NT2/D1 (cell line): ENCODE measurements around the gene GGACT.

Experiments
- DNase-seq: peaks from one replicate; pipeline ENCODE4 v3.0.0-alpha.2; 2011; ENCODE audit warnings: low read depth, low spot score
- H3K27me3 ChIP-seq: 2 replicates; pipeline ENCODE4 v1.6.0; 2011; ENCODE audit warnings: mild to moderate bottlenecking; ENCODE audit not compliant: insufficient read length, insufficient read depth
- H3K36me3 ChIP-seq: 2 replicates; pipeline ENCODE4 v1.6.1; 2011; ENCODE audit warnings: mild to moderate bottlenecking, low read length, mixed read lengths; ENCODE audit not compliant: insufficient read depth, insufficient read length
- H3K4me1 ChIP-seq: 2 replicates; pipeline ENCODE4 v1.5.1; 2011; ENCODE audit not compliant: insufficient read depth, insufficient read length
- H3K4me3 ChIP-seq: 2 replicates; pipeline ENCODE4 v1.5.1; 2011; ENCODE audit warnings: low read depth; ENCODE audit not compliant: insufficient read length
- H3K9ac ChIP-seq: 2 replicates; pipeline ENCODE4 v1.6.0; 2011; ENCODE audit warnings: low read depth; ENCODE audit not compliant: insufficient read length
- H3K9me3 ChIP-seq: 2 replicates; pipeline ENCODE4 v1.5.1; 2011; ENCODE audit warnings: mild to moderate bottlenecking, low read length; ENCODE audit not compliant: insufficient read depth
- SUZ12 ChIP-seq: IDR thresholded peaks from 2 replicates; pipeline ENCODE4 v1.6.1; 2011; ENCODE audit not compliant: insufficient read length, insufficient read depth; ENCODE audit errors: extremely low read depth
- YY1 ChIP-seq: IDR thresholded peaks from 2 replicates; pipeline ENCODE4 v1.6.1; 2011; ENCODE audit not compliant: insufficient read length, insufficient read depth
- ZNF274 ChIP-seq: IDR thresholded peaks from 2 replicates; pipeline ENCODE4 v1.6.1; 2011; ENCODE audit warnings: mild to moderate bottlenecking, low read depth, low read length

Gene GGACT

DNA sequence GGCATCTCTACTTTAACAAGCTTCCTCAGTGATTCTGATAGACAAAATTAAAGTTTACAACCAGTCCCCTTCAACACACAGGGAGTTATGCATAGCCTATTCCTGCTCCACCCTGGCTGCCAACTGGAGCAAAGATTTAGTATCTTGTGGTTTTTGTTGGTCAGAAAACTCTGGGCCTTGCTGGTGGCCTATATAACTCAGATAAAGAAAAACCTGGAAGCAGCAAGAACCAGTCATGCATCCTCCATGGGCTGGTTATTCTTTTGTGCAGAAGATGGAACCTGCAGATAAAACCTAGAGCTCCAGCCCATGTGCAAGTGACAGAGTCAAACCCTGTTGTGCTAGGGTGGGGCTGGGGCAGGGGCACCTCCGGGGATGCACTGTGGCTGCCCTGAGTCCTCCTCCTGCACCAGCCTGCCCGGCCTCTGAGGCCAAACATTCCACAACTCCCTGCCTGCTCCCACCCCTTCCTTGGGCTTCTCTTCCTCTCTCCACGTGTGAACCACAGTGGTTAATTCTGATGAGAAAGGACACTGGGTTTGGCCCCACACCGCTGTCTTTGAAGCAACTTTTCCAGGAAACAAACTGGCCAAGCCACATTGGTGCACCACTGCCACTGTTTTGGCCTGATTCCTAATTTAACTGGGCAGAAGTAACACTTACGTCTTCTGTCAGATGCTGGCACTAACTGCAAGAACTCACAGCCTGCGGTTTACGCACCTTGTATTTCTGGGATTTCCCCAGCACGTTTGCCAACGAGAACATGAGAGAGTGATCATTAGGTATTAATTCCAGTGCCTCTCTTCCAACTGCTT lies 23.3 kb upstream of the GGACT start:
- Histone ChIP-seq H3K4me1 (no peaks in the 10 kb centered on the region), H3K9me3 (no peaks in the 10 kb centered on the region), H3K4me3 (no peak overlapping the region), H3K36me3 (no peaks in the 10 kb centered on the region), H3K9ac (no peak overlapping the region), H3K27me3 (no peaks in the 10 kb centered on the region)
- DNase-seq = no peak
- TF ChIP-seq ZNF274 (no peak), SUZ12 (no peak), YY1 (no peak)

DNA sequence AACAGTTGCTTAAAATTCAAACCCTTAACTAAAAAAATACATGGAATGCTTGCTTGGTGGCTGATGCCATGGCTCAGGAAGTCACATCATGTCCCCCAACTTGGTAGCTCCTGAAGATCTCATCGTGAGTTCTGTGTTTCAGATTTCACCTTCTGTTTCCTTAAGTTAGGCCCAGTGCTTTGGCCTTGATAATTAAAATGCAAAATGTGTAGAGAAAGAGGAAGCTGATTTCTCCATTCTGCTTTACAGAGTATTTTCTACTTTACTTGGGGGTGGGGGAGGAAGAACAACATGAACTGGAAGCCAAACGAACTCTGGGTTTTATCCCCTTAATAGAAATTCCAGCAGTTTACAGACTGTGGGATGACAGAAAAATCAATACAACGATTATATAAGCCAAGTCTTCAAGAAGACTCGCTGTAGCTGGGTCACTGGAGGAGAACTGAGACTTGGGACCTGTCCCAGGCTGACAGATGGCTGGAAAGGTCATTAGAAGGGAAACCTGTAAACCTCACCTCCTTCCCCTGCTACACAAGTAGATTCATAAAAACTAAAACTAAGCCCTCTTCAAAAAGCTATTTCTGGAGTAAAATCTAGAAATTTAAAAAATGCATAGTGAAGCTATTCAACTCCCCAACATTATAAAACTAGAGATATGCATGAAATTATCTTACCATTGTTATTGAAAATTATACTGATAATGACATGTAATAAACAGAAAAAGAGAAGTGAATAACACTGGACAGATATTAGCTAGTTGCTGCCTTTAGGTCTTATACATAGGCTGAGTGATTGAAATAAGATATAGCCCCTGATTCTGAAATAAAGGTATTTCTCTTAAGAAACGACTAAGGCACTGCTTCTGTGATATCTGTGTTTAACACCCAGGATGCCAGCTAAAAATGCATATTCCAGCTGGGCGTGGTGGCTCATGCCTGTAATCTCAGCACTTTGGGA lies 22.1 kb upstream of the GGACT start:
- no peaks in the 10 kb centered on the region for H3K9me3 ChIP-seq
- H3K4me3 ChIP-seq = no peak overlapping the region
- H3K9ac ChIP-seq = no peak overlapping the region
- no peak for DNase-seq
- H3K4me1 ChIP-seq = no peaks in the 10 kb centered on the region
- no peaks in the 10 kb centered on the region for H3K27me3 ChIP-seq
- H3K36me3 ChIP-seq = no peaks in the 10 kb centered on the region
- TF ChIP-seq YY1 (no peak), ZNF274 (no peak), SUZ12 (no peak)

DNA sequence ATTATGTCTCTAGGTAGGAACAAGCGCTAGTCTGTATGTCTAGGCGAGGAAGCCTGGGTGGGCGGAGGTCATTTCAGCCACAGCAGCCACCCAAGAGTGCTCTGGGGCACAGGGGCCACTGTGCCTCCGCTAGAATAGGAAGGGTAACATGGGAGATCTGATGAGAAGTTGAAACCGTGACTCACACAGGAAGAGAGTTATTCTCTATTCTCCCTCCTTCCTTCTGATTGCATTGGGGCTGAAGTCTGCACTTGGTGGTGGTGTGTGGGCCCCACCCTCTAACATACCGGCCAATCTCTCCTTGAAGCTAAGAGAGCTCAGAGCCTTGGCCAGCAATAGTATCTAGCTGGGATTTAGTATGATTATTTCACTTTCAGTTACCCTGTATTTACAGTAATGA lies 20.3 kb upstream of the GGACT start:
- H3K4me3 ChIP-seq = no peak overlapping the region
- no peaks in the 10 kb centered on the region for H3K27me3 ChIP-seq
- no peaks in the 10 kb centered on the region for H3K36me3 ChIP-seq
- DNase-seq = no peak
- no peak overlapping the region for H3K9ac ChIP-seq
- H3K9me3 ChIP-seq = no peaks in the 10 kb centered on the region
- H3K4me1 ChIP-seq = no peaks in the 10 kb centered on the region
- TF ChIP-seq YY1 (no peak), SUZ12 (no peak), ZNF274 (no peak)

DNA sequence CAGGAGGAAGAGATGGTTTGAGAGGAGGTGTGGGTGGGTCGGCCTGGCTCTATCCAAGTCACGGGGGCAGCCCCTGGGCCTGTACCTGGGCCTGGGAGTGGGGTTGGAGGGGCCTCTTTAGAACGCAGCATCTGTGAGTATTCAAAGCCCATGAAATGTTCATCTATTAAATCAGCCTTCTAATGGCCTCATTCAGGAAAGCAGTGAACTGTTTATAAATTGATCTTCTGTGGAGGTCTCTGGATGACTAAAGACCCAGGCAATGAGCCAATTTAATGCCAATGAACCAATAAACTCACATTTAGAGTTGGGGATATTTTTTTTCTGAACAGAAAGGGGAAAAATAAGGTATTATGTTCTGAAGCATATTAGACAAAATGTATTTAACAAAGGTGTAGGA lies 19.9 kb upstream of the GGACT start:
- no peak for DNase-seq
- Histone ChIP-seq H3K9ac (no peak overlapping the region), H3K36me3 (no peaks in the 10 kb centered on the region), H3K9me3 (no peaks in the 10 kb centered on the region), H3K4me3 (no peak overlapping the region), H3K27me3 (no peaks in the 10 kb centered on the region), H3K4me1 (no peaks in the 10 kb centered on the region)
- no peak for TF ChIP-seq SUZ12
- TF ChIP-seq ZNF274 = no peak
- TF ChIP-seq YY1 = no peak

DNA sequence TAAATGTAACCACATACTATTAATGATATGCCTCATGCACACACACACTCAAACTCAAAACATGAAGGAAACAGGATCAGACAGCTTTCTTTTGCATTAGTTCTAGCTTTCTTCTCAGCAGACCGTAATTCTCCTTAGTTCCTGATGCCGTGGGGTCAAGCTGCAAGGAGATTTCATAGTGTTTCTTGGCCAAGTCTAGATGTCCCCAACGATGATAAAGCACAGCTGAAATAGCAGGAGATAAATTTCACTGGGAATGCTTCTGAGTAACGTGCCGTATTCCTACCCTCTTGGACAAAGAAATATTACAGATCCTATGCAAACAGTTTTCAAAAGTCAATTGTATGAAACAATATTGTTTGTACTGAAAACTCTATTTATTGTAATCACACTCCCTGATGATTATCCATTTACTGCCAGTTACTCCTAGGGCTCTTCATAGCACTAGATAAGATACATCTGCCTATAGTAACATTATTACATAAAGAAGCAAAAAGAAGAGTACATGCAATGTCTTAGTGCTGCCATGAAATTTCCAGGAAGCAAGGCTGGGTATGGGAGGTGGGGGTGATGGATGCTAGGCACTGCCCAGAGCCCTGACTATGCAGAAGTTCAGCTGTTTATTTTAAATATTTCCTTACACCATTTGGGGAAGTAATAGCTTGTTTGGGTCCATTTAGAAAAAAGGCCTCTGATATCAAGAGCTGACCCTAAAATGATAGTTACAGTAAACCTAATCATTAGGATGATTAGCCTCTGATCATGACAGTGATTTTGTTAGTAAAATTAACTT lies 16.5 kb upstream of the GGACT start:
- no peaks in the 10 kb centered on the region for H3K27me3 ChIP-seq
- TF ChIP-seq YY1 = no peak
- no peak for TF ChIP-seq ZNF274
- TF ChIP-seq SUZ12 = no peak

DNA sequence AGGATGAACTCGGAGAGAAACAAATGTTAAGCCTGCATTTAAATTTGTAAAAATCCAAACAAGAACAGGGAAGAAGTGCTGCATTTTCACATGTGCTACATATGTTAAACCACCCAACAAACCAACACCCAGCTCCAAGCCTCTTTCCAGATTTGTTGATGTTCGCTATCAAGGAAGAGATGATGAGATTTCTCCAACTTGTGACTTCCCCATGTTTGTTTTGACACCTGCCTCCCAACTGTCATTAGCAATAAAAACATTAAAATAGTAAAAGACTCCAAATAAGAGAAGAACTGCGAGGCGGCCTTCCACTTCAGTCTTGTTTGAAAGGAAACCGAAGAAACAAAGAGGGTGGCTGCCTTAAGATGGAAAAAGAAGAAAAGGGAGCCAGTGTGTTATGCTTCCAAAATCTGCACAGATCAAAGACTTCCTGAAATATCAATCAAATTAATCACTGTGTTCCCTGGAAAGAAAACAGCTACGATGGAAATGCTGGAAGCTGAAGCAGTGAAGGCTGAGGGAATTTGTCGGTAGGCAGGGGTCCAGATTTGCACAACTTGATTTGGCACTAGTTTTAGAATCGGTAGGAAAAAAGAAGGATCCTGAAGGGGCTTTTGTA lies 14.0 kb upstream of the GGACT start:
- Histone ChIP-seq H3K9me3 (no peaks in the 10 kb centered on the region), H3K4me3 (no peak overlapping the region), H3K9ac (no peak overlapping the region), H3K4me1 (no peaks in the 10 kb centered on the region), H3K36me3 (no peaks in the 10 kb centered on the region), H3K27me3 (no peaks in the 10 kb centered on the region)
- DNase-seq = no peak
- TF ChIP-seq SUZ12 = no peak
- TF ChIP-seq ZNF274 = no peak
- no peak for TF ChIP-seq YY1

More for the DNA sequence above, 16.5 kb upstream of the GGACT start:
- no peak for DNase-seq
- H3K36me3 ChIP-seq = no peaks in the 10 kb centered on the region
- H3K9ac ChIP-seq = no peak overlapping the region
- H3K4me3 ChIP-seq = no peak overlapping the region
- no peaks in the 10 kb centered on the region for H3K9me3 ChIP-seq
- no peaks in the 10 kb centered on the region for H3K4me1 ChIP-seq

DNA sequence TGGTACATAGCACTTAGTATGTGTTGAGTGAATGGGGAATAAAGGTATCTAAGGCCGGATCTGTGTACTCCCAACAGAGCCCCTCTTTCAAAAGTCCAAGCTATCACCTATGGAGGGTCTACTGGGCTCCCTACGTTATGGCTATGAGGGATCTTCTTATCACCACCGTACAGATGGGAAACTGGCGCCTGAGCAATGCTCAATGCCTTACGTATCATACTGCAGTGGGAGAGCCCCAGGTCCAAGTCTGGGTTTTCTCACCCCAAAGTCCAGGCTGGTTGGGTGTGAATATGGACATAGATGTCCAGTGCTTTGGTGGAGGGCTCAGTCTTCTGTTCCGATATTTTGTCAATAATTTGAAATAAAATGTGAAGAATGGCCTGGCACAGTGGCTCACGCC lies 13.1 kb upstream of the GGACT start:
- Histone ChIP-seq H3K9ac (no peak overlapping the region), H3K9me3 (no peaks in the 10 kb centered on the region), H3K4me1 (no peaks in the 10 kb centered on the region), H3K36me3 (no peaks in the 10 kb centered on the region), H3K4me3 (no peak overlapping the region), H3K27me3 (no peaks in the 10 kb centered on the region)
- no peak for TF ChIP-seq SUZ12
- no peak for TF ChIP-seq ZNF274
- no peak for TF ChIP-seq YY1
- no peak for DNase-seq
